GM21423 (cell line): ENCODE measurements around the gene CYP2A6.
"Not testable (repeated sequence)": the region's sequence is repeated elsewhere in the genome, so short reads cannot be mapped to it uniquely, and the experiment has no call there.

ENCODE experiments used
- ATAC-seq: cut with Tn5 transposase; IDR thresholded peaks from one replicate; pipeline ENCODE4 v1.9.1; 2021; ENCODE audit warnings: mild to moderate bottlenecking, moderate library complexity; ENCODE audit not compliant: unreplicated experiment

CYP2A6 gene, protein sequence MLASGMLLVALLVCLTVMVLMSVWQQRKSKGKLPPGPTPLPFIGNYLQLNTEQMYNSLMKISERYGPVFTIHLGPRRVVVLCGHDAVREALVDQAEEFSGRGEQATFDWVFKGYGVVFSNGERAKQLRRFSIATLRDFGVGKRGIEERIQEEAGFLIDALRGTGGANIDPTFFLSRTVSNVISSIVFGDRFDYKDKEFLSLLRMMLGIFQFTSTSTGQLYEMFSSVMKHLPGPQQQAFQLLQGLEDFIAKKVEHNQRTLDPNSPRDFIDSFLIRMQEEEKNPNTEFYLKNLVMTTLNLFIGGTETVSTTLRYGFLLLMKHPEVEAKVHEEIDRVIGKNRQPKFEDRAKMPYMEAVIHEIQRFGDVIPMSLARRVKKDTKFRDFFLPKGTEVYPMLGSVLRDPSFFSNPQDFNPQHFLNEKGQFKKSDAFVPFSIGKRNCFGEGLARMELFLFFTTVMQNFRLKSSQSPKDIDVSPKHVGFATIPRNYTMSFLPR

DNA sequence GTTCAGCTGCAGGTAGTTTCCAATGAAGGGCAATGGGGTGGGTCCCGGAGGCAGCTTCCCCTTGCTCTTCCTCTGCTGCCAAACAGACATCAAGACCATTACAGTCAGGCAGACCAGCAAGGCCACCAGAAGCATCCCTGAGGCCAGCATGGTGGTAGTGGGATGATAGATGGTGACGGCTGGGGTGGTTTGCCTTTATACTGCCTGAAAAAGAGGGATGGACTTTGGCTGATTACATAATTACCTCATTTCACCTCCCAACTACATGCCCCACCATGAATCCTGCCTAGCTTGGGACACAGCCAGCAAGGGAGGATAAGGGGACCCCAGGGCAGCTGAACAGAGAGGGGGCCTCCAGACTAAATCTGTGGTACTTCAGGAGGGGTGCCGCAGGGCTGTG, at the start of gene CYP2A6:
CYP2A6 (minus strand) TSS at position 171 of the 400 bp plus-strand sequence; CDS start at position 150, 21 bp downstream.
- not testable (repeated sequence) for ATAC-seq

DNA sequence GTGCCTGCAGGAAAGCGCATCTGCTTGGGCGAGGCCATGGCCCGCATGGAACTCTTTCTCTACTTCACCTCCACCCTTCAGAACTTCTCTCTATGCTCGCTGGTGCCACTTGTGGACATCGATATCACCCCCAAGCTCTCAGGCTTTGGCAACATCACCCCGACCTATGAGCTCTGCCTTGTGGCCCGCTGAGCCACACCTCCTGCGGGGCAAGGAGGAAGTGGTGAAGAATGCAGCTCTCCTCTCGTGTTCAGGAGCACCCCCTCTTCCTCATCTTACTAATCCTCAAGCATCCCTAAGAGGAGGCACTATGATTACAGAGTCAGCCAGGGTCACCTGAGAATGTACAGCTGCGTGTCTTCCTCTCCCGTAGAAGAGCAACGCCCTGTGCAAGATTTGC, 49.7 kb upstream of the CYP2A6 start:
- ATAC-seq, result not testable (repeated sequence)

DNA sequence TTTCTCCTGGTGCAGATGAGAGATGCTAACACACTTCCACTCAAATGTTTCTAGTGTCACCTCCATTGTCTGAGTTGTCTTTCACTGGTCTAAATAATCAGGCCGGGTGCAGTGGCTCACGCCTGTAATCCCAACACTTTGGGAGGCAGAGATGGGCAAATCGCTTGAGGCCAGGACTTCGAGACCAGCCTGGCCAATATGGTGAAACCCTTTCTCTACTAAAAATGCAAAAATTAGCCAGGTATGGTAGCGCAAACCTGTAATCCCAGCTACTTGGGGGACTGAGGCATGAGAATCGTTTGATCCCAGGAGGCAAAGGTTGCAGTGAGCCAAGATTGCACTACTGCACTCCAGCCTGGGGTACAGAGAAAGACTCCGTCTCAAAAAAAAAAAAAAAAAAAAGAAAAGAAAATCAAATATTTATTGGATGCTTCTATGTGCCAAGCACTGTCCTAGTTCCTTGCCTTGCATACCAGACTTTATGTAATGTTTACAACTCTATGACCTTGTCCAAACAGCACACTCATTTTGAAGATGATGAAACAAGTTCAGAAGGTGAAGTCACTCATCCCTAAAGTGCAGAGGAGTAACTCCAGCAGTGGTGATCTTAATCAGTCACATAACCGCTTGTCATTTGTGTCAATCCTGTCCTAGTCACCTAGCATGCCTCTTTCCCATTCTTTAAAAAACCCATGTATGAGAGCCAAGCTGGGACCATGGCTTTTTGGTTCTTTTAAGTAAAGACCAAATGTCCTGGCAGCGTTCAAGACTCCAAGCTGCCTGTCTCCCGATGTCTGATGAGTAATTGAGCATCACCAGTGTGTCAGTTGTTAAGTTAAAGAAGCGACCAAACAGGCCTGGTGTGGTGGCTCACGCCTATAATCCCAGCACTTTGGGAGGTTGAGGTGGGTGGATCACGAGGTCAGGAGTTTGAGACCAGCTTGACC, 46.9 kb upstream of the CYP2A6 start:
- ATAC-seq, result not testable (repeated sequence)

DNA sequence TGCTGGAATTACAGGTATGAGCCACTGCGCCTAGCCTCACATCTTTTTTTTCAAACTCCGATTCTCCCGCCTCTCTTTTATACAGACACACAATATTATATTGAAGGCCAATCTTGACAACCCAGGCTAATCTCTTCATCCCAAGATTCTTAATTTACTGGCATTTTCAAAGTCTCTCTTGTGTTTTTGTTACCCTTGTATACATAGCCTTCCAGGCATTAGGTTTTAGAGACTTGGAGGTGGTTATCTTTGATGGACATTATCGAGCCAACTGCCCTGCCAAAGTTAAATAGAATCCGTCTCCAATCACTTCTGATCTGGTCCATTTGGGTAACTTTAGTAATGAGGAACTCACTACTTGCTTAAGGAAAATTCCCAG, 46.2 kb upstream of the CYP2A6 start:
- ATAC-seq, result no peak

DNA sequence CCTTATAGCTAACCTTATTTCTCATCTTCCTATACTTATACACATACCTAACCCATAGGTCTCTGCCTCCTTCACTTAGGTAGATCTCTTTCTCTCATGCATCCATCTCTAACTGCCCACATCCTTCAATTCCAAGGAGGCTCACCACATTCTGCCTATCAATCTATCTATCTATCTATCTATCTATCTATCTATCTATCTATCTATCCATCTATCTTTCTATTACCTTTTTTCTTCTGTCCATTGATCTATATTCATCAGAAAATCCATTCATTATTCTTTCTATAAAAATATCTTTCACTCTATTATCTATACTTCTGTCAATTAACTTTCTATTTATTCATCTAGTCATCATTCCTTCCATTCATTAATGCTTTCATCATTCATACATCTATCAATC, 42.9 kb upstream of the CYP2A6 start:
- ATAC-seq, result no peak

DNA sequence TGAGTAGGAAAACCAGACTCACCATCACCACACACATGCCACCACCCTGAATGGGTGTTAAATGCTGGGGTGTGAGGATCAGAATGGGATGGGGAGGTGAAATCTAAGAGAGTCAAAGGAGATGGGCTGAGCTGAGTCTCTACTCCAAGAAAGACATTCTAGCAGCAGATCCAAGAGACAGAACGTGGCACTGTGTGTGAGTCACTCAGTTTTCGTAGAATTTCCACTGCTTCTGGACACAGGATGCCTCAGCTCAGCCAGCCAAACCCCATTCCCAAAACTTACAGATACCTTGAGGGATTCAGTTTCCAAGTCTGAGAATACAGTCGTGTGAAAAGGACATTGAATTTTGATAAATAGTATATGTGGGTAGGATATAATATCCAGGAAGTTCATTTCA, 39.1 kb upstream of the CYP2A6 start:
- no peak for ATAC-seq

DNA sequence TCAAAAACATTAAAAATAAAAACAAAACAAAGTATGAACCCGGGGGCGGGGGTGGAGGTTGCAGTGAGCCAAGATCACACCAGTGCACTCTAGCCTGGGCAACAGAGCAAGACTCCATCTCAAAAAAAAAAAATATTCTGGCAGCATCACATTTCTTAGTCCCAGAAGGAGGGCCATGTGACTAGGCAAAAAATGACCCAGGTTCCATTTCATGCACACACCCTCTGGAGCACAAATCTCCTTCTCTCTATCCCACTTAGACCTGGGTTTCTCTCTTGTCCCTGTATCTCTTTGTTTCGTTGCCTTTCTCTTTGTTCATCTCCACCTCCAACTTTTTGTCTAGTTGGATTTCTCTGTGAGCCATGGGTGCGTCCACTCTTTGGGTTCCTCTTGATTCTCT, 37.9 kb upstream of the CYP2A6 start:
- ATAC-seq, result no peak

DNA sequence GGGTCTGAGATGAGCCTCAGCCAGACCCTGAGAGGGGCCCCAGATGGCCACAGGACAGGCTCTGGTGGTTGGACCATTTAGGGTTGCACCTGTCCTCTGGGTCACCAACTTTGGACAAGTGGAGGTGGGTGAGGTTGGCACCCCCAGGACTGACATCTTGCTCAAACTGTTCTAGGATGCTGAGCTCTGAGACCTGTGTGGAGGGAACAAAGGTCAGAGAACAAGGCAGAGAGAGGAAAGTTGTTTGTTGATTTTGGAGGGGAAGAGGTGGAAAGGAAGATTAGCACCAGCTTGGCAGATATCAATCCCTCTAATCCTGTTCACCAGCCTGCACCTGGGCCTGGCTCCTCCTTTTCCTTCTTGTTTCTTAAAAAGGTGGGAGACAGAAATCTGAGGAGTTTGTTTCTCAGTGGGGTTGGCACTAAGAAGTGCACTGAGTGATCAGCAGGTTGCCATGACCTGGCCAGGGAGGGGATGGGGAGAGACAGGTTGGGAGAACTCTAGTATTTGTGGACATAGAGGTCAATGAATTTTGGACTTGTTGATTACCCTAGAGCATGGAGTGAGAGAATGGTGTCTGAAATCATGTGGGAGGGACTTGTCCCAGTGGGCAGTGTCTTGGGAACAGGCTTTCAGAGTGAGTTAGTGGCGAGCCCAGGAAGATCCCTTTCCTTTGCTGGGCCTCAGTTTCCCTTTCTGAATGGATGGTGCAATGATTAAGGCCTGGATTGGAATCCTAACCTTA, 34.1 kb upstream of the CYP2A6 start:
- not testable (repeated sequence) for ATAC-seq

DNA sequence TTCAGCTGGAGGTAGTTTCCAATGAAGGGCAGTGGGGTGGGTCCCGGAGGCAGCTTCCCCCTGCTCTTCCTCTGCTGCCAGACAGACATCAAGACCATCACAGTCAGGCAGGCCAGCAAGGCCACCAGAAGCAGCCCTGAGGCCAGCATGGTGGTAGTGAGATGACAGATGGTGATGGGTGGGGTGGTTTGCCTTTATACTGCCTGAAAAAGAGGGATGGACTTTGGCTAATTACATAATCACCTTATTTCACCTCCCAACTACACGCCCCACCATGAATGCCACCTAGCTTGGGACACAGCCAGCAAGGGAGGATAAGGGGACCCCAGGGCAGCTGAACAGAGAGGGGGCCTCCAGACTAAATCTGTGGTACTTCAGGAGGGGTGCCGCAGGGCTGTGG, 31.8 kb upstream of the CYP2A6 start, which contains the start of gene CYP2A7:
CYP2A7 (minus strand) TSS at position 170 of the 400 bp plus-strand sequence; CDS start at position 149, 21 bp downstream.
- ATAC-seq, result not testable (repeated sequence)

DNA sequence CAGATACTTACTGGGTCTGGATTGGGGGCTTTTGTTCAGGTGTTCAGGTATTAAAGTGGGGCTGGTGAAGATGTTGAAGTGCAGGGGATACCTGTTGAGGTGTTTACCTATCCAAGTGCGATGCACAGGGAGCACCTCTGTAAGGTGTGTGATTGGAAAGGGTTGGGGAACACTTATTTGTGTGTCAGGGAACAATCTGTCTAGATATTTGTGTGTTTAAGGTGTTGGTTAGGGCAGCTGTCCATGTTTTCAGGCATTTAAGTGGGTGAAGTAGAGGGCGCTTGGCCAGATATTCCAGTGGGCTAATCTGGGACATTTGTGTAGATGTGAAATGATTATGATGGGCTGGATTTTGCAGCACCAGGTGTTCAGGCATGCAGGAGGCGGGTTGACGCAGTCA, 29.1 kb upstream of the CYP2A6 start:
- ATAC-seq, result not testable (repeated sequence)

DNA sequence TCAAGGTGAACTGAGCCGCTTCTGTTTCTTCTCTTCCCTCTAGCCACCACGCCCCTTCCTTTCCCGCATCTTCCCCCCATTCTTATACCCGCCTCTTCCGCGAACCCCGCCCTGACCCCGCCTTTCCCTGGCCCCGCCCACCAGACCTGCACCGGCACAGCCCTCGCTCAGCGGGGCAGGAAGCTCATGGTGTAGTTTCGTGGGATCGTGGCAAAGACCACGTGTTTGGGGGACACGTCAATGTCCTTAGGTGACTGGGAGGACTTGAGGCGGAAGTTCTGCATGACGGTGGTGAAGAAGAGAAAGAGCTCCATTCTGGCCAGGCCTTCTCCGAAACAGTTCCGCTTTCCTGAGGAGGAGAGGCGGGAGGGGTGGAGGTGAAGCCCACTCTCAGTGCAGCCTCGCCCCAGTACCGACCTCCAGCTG, 25.3 kb upstream of the CYP2A6 start:
- ATAC-seq, result not testable (repeated sequence)

DNA sequence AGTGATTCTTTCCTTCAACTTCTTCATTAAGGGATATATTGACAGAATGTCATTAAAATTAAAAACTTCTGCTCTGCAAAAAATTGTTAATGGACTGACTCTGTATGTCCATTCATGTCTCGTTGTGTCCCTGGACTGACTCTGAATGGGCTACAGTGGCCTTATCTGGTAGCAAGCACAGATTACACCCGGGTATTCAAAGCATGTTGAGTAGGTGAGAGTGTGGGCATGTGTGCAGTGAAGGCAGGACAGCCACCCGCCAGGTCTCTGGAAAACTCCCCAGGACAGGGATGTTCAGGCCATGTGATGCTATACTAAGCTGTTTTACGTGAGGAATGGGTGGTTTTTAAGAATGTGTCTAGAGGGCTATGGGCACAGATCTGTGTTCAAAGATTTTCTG, 24.6 kb upstream of the CYP2A6 start:
- not testable (repeated sequence) for ATAC-seq

DNA sequence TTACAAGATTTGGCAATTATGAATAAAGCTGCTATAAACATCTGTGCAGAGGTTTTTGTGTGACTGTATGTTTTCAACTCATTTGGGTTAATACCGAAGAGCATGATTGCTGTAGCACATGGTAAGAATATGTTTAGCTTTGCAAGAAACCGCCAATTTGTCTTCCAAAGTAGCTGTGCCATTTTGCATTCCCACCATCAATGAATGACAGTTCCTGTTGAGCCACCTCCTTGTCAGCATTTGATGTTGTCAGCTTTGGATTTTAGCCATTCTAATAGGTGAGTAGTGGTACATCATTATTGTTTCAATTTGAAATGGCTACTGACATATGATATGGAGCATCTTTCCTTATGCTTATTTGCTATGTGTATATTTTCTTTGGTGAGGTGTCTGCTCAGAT, 23.6 kb upstream of the CYP2A6 start:
- ATAC-seq, result not testable (repeated sequence)

DNA sequence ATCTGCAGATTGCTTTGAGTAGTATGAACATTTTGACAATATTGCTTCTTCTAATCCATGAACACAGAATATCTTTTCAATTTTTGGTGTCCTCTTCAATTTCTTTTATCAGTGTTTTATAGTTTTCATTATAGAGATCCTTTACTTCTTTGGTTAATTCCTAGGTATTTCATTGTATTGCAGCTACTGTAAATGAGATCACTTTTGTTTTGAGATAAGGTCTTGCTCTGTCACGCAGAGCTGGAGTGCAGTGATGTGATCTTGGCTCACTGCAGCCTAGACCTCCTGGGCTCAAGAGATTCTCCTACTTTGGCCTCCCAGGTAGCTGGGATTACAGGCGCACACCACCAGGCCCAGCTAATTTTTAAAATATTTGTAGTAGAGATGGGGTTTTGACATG, 22.0 kb upstream of the CYP2A6 start:
- no peak for ATAC-seq

DNA sequence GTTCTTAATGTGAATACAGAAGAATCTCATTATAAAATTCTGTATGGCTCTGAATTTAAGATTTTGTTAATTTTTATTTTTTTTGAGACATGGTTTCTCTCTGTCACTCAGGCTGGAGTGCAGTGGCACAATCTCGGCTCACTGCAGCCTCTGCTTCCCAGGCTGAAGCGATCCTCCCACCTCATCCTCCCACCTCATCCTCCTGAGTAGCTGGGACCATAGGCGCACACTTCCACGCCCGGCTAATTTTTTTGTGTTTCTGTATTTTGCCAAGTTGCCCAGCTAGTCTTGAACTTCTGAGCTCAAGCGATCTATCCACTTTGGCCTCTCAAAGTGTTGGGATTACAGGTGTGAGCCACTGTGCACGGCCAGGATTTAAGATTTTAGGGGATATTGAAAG, 17.5 kb upstream of the CYP2A6 start:
- no peak for ATAC-seq

DNA sequence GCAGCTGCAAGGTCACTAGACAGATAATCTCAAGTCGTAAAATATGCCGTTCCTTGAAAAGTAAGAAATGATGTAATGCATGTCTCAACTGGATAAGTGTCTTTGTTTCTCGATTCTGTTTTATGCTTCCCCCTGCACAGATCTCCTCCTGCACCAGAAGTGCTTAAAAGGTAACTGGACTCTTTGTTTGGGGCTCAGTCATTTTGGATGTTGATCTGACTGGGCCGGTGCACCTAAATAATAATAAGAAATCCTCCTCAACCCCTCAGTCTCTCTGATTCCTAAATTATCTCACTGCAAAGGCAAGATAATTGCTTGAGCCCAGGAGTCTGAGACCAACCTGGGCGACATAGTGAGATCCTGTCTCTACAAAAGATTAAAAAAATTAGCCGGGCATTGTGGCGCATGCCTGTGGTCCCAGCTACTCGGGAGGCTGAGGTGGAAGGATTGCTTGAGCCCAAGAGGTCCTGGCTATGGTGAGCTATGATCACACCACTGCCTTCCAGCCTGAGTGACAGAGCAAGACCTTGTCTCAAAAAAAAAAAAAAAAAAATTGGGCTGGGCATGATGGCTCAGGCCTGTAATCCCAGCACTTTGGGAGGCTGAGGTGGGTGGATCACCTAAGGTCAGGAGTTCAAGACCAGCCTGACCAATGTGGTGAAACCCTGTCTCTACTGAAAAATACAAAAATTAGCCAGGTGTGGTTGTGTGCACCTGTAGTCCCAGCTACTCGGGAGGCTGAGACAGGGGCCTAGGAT, 14.7 kb upstream of the CYP2A6 start:
- ATAC-seq, result not testable (repeated sequence)

DNA sequence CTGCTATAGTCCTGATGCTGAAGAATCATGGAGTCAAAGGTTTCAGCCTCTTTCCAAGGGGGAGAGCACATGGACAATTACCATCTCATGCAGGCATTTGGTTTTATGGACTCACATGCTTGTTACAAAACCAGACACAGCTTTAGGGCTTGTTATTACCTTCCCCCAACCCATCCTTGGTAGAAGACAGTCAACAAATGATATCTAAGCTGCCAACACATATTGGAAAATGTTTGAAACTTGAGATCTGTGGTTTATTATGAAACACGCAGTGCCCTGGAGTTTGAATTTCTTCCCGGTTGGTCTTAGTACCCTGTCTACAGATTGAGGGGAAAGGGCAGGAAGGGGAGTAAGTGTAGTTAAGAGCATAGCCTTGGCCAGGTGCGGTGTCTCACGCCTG, 12.5 kb upstream of the CYP2A6 start:
- no peak for ATAC-seq

DNA sequence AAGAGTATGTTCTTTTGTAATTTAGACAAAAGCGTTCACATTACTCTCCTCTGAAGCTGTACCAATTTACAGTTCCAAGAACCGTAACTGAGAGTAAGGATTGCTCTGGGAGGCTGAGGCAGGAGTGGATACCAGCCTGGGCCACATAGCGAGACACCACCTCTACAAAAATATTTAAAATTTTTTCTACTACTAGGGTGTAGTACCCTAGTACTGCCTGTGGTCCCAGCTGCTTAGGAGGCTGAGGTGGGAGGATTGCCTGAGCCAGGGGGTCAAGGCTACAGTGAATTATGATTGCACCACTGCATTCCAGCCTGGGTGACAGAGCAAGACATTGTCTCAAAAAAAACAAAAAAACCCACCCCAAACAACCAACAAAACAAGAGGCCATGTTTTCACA, 12.1 kb upstream of the CYP2A6 start:
- no peak for ATAC-seq

DNA sequence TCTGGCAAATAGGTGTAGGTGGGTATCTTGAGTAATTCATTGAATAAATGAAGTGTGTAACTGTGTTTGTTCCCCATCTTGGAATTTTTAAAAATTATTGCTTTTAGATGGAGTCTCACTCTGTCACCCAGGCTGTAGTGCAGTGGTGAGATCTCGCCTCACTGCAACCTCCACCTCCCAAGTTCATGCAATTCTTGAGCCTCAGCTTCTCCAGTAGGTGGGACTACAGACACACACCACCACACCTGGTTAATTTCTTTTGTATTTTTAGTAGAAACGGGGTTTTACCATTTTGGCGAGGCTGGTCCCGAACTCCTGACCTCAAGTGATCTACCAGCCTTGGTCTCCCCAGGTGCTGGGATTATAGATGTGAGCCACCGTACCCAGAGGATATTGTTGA, 7.9 kb upstream of the CYP2A6 start:
- no peak for ATAC-seq
